GM19351 (cell line): ENCODE data around the gene TSC22D4.
"Not testable (repeated sequence)": the region's sequence is repeated elsewhere in the genome, so short reads cannot be mapped to it uniquely, and the experiment has no call there.

Experiments used
- ATAC-seq: cut with Tn5 transposase; IDR thresholded peaks from one replicate; pipeline ENCODE4 v1.9.1; 2021; ENCODE audit warnings: mild to moderate bottlenecking, moderate library complexity; ENCODE audit not compliant: unreplicated experiment

Gene TSC22D4

DNA sequence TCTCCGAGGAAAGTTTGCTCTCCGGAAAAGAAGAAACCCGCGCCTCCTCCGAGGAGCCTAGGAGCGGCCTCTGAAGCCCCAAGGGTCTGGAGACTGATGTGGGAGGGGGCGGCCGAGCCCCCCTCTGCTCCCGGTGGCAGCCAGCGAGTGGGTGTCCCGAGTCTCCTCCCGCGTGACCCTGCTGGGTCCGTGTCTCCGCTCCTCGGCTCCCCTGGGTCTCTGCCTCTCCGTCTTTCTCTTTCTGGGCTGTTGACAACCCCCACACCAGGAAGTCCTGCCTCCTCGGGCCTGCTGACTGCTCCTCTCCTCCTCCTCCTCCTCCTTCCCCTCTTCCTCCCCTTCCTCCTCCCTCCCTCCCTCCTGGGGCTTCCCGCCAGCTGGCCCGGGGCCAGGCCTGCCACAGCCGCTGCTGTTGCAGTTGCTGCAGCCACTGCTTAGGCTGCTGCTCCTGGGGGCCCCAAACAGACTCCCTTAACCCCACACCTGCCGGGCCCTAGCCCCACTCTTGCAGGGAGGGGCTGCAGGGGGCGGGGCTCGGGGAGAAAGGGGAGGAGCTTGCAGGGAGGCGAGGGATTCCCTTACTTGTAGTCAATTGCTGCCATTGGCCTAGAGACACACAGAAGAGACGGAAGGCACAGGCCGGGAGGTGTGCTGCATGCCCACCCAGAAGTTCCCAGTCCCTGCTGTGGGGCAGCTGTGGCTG, at the start of gene TSC22D4:
TSS of gene TSC22D4 (minus strand) at position 257 of the 703 bp plus-strand sequence. CDS start 1,176 bp downstream, outside the sequence.
- peak; percentile 58 for ATAC-seq

GRCh38 chr7:100528108-100528866, 49.3 kb upstream of the TSC22D4 start:
- not testable (repeated sequence) for ATAC-seq

DNA sequence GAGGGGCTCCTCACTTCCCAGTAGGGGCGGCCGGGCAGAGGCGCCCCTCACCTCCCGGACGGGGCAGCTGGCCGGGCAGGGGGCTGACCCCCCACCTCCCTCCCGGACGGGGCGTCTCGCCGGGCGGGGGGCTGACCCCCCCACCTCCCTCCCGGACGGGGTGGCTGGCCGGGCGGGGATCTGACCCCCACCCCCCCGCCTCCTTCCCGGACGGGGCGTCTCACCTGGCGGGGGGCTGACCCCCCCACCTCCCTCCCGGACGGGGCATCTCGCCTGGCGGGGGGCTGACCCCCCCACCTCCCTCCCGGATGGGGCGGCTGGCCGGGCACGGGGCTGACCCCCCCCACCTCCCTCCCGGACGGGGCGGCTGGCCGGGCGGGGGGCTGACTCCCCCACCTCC, 44.2 kb upstream of the TSC22D4 start:
- not testable (repeated sequence) for ATAC-seq

DNA sequence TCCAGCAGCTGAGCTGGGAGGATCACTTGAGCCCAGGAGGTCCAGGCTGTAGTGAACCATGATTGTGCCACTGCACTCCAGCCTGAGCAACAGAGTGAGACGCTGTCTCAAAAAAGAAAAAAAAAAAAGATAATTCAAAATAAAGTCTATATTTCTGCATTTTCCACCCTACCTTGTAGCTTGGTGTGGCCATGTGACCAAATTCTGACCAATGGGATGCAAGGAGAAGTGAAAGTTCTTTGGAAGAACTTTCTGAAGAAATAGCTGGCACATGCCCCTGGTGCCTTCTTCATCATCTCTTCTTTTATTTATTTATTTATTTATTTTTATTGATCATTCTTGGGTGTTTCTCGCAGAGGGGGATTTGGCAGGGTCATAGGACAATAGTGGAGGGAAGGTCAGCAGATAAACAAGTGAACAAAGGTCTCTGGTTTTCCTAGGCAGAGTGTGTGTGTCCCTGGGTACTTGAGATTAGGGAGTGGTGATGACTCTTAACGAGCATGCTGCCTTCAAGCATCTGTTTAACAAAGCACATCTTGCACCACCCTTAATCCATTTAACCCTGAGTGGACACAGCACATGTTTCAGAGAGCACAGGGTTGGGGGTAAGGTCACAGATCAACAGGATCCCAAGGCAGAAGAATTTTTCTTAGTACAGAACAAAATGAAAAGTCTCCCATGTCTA, 43.0 kb upstream of the TSC22D4 start:
- ATAC-seq: not testable (repeated sequence)

- no peak for ATAC-seq
Measured at GRCh38 chr7:100521076-100521475, 42.1 kb upstream of the TSC22D4 start.

- ATAC-seq: no peak
Measured at GRCh38 chr7:100520138-100520537, 41.1 kb upstream of the TSC22D4 start.

DNA sequence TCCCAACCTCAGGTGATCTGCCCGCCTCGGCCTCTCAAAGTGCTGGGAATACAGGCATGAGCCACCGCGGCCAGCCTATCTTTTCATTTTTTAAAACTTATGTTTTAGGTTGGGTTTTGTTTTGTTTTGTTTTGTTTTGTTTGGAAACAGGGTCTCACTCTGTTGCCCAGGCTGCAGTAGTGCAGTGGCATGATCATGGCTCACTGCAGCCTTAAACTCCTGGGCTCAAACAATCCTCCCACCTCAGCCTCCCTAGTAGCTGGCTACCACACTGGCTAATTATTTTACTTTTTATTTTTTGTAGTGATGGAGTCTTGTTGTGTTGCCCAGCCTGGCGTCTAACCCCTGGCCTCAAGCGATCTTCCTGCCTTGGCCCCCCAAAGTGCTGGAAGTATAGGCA, 40.6 kb upstream of the TSC22D4 start:
- ATAC-seq: no peak

GRCh38 chr7:100517305-100517704, 38.3 kb upstream of the TSC22D4 start:
- ATAC-seq: no peak

- ATAC-seq: peak; percentile 54
Measured at GRCh38 chr7:100516135-100516812, 37.3 kb upstream of the TSC22D4 start.

DNA sequence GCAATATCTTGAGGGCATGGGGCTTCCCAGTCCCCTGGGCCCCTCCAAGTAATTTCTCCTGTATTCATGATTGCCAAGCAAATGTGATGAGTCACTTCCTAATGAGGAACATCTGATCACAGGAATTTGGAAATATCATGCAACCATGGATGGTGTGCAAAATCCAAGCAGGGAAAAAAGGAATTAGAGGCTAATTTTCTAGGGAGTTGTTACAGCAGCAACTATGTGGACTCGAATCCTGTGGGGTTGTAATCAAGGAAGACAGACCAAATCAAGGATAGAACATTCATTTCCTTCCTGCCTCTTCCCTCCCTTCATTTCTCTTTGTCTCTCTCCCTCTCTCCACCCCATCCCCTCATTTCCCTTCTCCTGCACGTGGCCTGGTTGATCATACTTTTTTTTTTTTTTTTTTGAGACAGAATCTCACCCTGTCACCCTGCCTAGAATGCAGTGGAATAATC, 36.1 kb upstream of the TSC22D4 start:
- ATAC-seq: no peak

GRCh38 chr7:100513212-100513810, 34.3 kb upstream of the TSC22D4 start:
- no peak for ATAC-seq

DNA sequence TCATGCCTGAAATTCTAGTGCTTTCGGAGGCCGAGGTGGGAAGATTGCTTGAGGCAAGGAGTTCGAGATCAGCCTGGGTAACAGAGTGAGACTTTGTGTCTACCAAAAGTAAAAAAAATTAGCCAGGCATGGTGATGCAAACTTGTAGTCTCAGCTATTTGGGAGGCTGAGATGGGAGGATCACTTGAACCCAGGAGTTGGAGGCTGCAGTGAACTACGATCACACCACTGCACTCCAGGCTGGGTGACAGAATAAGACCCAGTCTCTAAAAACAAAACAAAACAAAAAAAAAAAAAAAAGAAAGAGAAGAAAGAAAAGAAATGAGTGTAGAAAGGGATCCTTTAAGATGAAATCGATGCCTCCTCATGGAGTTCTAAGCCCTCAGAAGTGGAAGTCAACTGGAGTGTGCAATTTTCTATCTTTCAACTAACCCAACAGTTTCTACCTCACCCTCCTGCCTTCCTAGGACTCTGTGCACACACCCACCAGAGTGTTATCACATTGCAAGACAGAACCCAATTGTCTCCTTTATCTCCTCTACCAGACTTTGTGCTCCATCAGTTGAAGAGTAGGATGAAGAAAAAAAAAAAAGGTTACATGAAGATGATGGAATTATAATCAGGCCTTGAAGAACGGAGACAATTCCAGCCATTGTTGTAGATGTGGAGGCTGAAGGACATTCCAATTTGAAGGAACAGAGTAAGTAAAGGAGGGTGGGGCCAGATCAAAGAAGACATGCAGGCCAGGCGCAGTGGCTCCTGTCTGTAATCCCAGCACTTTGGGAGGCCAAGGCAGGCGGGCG, 31.6 kb upstream of the TSC22D4 start:
- ATAC-seq: no peak

DNA sequence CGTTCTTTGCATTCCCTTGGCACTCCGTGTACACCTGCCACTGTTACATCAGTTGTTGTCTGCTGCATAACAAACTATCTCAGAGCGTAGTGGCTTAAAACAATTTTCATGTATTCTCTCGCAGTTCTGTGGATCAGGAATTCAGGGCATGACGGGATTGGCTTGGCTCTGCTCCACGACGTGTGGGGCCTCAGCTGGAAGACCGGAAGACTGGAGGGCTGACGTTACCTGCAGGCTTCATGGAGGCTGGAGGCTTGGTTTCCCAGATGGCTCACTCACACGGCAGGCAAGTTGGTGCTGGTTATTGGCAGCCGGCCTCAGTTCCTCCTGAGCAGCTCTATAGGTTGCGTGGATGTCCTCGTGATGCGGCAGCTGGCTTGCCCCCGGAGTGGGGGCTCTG, 30.2 kb upstream of the TSC22D4 start:
- no peak for ATAC-seq

DNA sequence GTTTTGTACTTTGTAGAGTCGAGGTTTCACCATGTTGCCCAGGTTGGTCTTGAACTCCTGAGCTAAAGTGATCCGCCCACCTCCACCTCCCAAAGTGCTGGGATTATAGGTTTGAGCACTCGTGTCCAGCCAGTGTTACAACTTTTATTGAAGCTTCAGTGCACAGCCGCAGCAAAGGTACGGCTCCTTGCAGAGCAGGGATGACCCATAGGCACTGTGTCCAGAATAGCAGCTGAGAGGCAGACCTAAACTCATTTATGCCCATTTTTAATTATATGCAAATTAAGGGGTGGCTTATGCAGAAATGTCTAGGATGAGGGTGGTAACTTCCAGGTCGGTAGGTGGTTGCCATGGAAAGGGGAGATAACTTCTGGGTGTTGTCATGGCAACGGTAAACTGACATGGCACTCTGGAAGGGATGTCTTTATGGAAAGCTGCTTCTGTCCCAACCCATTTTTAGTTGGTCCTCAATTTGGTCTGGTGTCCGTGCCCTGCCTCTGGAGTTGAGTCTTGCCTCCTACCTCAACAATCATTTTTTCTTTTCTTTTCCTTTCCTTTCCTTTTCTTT, 27.4 kb upstream of the TSC22D4 start:
- ATAC-seq: no peak

DNA sequence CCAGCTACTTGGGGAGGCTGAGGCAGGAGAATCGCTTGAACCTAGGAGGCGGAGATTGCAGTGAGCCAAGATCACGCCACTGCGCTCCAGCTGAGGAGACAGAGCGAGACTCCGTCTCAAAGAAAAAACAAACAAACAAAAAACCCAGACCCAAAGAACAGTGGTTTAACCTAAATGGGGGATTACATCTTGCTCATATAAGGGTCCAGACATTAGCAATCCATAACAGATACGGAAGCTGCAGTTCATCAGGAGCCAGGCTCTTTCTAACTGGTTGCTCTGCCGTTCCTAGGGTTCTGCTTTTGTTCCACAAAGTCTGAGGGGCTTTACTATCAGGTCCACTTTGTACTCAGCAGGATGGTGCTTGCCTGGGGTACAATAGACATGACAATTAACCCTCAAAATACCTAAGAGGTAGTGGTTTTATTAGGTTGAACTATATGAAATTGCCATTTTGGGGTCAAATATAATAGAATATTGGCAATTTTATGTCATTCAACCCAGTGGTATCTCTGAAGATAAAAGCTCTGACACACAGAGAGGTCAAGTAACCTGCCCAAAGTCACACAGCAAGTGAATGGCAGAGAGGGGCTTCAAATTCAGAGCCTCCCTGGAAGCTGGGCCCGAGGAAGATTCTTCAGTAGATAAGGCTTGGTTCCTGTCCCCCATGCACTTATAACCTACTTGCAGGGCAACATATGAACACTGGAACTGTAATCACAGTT, 26.0 kb upstream of the TSC22D4 start:
- ATAC-seq: no peak

DNA sequence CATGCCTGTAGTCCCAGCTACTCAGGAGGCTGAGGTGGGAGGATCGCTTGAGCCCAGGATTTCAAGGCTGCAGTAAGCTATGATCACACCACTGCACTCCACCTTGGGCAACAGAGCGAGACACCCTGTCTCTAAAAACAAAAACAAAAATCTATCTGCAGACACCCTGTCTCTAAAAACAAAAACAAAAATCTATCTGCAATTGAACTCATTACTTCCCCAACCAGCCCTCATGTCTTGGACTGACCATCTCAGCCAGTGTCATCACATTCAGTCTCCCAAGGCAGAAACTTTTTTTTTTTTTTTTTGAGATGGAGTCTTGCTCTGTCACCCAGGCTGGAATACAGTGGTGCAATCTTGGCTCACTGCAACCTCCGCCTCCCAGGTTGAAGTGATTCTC, 25.0 kb upstream of the TSC22D4 start:
- ATAC-seq: not testable (repeated sequence)

GRCh38 chr7:100500743-100501142, 21.7 kb upstream of the TSC22D4 start:
- not testable (repeated sequence) for ATAC-seq

GRCh38 chr7:100496509-100496908, 17.5 kb upstream of the TSC22D4 start:
- ATAC-seq: no peak
